ENCODE results near the gene ADGRG2. TPM values are rescaled to one million over a fixed set of nuclear protein-coding genes. Genes with fewer than 3 reads are reported as not detected.

The ADGRG2 gene
- total and polyA plus RNA-seq, 10 donors = 1.8 to 3.0 (median 1.9) TPM

- no peak overlapping the region for H3K27ac ChIP-seq
- no peak for DNase-seq
- no peak for TF ChIP-seq CTCF (IDR thresholded peaks at IDR 0.05 in 8 of 11, conservative IDR thresholded peaks at IDR 0.05 in 3 of 11)
- TF ChIP-seq POLR2A (IDR thresholded peaks at IDR 0.05) = no peak
- no peak for TF ChIP-seq POLR2AphosphoS5 (IDR thresholded peaks at IDR 0.05)
- 86 to 97% (median 92%) methylated on average over 8 of the region's 8 CpGs for WGBS, 5 donors
- H3K4me1 ChIP-seq = no peaks in the 10 kb centered on the region
- H3K9me3 ChIP-seq = no peaks in the 10 kb centered on the region
- no peaks in the 10 kb centered on the region for H3K27me3 ChIP-seq (replicated peaks in 1 of 7)
- no peak overlapping the region for H3K4me3 ChIP-seq
- peaks cover 0 to 74% (median under 1%) of the 10 kb centered on the region in 6 donors for H3K36me3 ChIP-seq
- intact Hi-C loops (cut with DNase I; ENCODE audit: low total_unique reads) = no loop called here
These were observed 172.3 kb downstream of the ADGRG2 start for GRCh38 chrX:18949944-18950301.

DNA sequence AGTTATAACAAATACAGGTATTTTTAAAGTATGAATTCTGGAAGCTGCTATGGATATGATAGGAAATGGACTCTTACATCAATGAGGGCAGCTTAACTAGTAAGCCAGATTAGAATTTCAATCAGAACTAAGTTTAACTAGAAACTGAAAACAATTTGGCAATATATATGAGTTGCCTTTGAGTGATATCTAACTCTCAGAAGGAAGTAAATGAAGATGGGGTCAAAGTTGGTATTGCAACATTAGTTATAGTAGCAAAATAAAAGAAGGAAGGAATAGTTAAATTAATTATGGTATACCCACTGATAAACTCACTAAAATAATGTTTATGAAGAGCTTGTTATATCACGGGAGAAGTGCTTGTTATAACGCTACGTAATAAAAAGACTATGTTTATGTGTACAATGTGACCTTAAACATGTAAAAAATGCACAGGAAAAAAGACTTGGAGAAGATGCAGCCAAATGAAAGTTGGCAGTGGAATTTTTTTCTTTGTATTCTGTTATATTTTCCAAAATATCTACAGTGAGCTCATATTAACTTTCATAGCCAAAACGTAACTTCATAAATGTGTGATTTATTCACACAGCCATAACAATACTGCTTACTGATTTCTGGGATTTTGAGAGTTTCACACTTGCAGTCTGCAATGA, 172.9 kb downstream of the ADGRG2 start:
- Histone ChIP-seq H3K9me3 (no peaks in the 10 kb centered on the region), H3K36me3 (peaks cover 0 to 78% (median 3%) of the 10 kb centered on the region in 6 donors), H3K4me1 (no peaks in the 10 kb centered on the region), H3K4me3 (no peak overlapping the region), H3K27me3 (replicated peaks in 1 of 7) (no peaks in the 10 kb centered on the region), H3K27ac (no peak overlapping the region)
- 80 to 93% (median 89%) methylated on average over 4 of the region's 4 CpGs for WGBS, 5 donors
- intact Hi-C loops (cut with DNase I; ENCODE audit: low total_unique reads) = no loop called here
- TF ChIP-seq CTCF (IDR thresholded peaks at IDR 0.05 in 8 of 11, conservative IDR thresholded peaks at IDR 0.05 in 3 of 11) = no peak
- no peak for TF ChIP-seq POLR2AphosphoS5 (IDR thresholded peaks at IDR 0.05)
- TF ChIP-seq POLR2A (IDR thresholded peaks at IDR 0.05) = no peak
- DNase-seq = no peak

DNA sequence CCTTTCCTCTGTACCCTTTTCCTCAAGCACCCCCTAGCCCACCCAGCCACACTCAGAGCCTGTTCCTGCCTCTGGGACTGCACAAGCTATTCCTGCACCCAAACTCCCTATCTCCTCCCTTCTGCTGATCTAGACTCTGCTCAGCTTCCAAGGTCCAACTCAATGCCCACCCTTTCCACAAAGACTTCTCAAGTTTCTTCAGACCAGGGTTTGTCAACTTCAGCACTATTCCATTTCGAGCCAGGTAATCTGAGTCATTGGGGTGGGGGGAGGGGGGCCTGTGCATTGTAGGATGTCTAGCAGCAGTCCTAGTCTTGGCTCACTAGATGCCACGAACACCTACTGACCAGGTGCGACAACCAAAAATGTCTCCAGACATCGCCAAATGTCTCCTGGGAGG, 175.7 kb downstream of the ADGRG2 start:
- no peak for DNase-seq
- intact Hi-C loops (cut with DNase I; ENCODE audit: low total_unique reads) = no loop called here
- Histone ChIP-seq H3K27me3 (replicated peaks in 1 of 7) (no peaks in the 10 kb centered on the region), H3K4me3 (no peak overlapping the region), H3K36me3 (peaks cover 0 to 82% (median 6%) of the 10 kb centered on the region in 6 donors), H3K27ac (no peak overlapping the region), H3K9me3 (no peaks in the 10 kb centered on the region), H3K4me1 (no peaks in the 10 kb centered on the region)
- WGBS, 5 donors = 84 to 100% (median 98%) methylated on average over 4 of the region's 4 CpGs
- TF ChIP-seq POLR2AphosphoS5 (IDR thresholded peaks at IDR 0.05) = no peak
- TF ChIP-seq POLR2A (IDR thresholded peaks at IDR 0.05) = no peak
- TF ChIP-seq CTCF (IDR thresholded peaks at IDR 0.05 in 8 of 11, conservative IDR thresholded peaks at IDR 0.05 in 3 of 11) = no peak

DNA sequence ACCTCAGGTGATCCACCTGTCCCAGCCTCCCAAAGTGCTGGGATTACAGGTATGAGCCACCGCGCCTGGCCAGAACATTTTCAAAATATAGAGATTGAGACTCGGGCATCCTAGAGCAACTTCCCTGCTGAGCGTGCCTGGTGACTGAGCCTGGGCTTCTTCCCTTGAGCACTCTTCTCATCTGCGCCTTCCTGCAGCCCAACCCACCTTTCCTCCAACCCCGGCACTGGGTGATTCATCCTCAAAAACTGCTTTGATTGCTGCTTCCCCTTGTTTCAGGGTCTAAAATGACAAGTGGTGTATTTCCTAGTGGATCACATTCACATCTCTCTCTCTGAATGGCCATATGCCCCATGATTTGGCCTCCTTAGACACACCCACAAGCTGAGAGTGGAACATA, 176.1 kb downstream of the ADGRG2 start:
- WGBS, 5 donors = 90 to 98% (median 96%) methylated on average over 6 of the region's 6 CpGs
- Histone ChIP-seq H3K9me3 (no peaks in the 10 kb centered on the region), H3K36me3 (peaks cover 0 to 82% (median 6%) of the 10 kb centered on the region in 6 donors), H3K4me1 (no peaks in the 10 kb centered on the region), H3K27me3 (replicated peaks in 1 of 7) (no peaks in the 10 kb centered on the region), H3K4me3 (no peak overlapping the region), H3K27ac (no peak overlapping the region)
- no peak for TF ChIP-seq CTCF (IDR thresholded peaks at IDR 0.05 in 8 of 11, conservative IDR thresholded peaks at IDR 0.05 in 3 of 11)
- intact Hi-C loops (cut with DNase I; ENCODE audit: low total_unique reads) = no loop called here
- no peak for DNase-seq

All from spleen (tissue), 11 donors.